ENCODE measurements around the gene DIP2B.

Gene DIP2B

GRCh38 chr12:50708631-50709030, 203.8 kb downstream of the DIP2B start:
- Histone ChIP-seq H3K4me2 (ENCODE audit: low read length) (no peak overlapping the region), H3K9ac (no peak overlapping the region), H2AFZ (no peak overlapping the region), H3K9me3 (ENCODE audit: control insufficient read depth, low read length) (no peaks in the 10 kb centered on the region), H3K79me2 (no peaks in the 10 kb centered on the region), H3K4me1 (peaks cover 6% of the 10 kb centered on the region), H3K4me3 (ENCODE audit: low read depth, low read length) (no peak overlapping the region), H3K27me3 (ENCODE audit: control insufficient read depth, insufficient read depth, low read length) (no peaks in the 10 kb centered on the region), H3K27ac (no peak overlapping the region), H3K36me3 (ENCODE audit: control insufficient read depth, insufficient read depth, low read length) (no peaks in the 10 kb centered on the region)
- TF ChIP-seq CTCF (IDR thresholded peaks at IDR 0.05) = no peak

GRCh38 chr12:50711121-50711520, 206.3 kb downstream of the DIP2B start:
- TF ChIP-seq CTCF (IDR thresholded peaks at IDR 0.05) = no peak
- no peaks in the 10 kb centered on the region for H3K9me3 ChIP-seq (ENCODE audit: control insufficient read depth, low read length)
- H3K27ac ChIP-seq = no peak overlapping the region
- H3K36me3 ChIP-seq (ENCODE audit: control insufficient read depth, insufficient read depth, low read length) = no peaks in the 10 kb centered on the region
- H3K4me2 ChIP-seq (ENCODE audit: low read length) = no peak overlapping the region
- no peaks in the 10 kb centered on the region for H3K79me2 ChIP-seq
- H3K4me3 ChIP-seq (ENCODE audit: low read depth, low read length) = no peak overlapping the region
- H3K9ac ChIP-seq = no peak overlapping the region
- no peaks in the 10 kb centered on the region for H3K27me3 ChIP-seq (ENCODE audit: control insufficient read depth, insufficient read depth, low read length)
- peaks cover 6% of the 10 kb centered on the region for H3K4me1 ChIP-seq
- no peak overlapping the region for H2AFZ ChIP-seq

GRCh38 chr12:50715174-50715573, 210.4 kb downstream of the DIP2B start:
- H3K36me3 ChIP-seq (ENCODE audit: control insufficient read depth, insufficient read depth, low read length) = no peaks in the 10 kb centered on the region

GRCh38 chr12:50718760-50719159, 214.0 kb downstream of the DIP2B start:
- Histone ChIP-seq H3K4me3 (ENCODE audit: low read depth, low read length) (no peak overlapping the region), H3K27me3 (ENCODE audit: control insufficient read depth, insufficient read depth, low read length) (no peaks in the 10 kb centered on the region), H3K9me3 (ENCODE audit: control insufficient read depth, low read length) (no peaks in the 10 kb centered on the region), H3K4me1 (no peaks in the 10 kb centered on the region), H3K36me3 (ENCODE audit: control insufficient read depth, insufficient read depth, low read length) (no peaks in the 10 kb centered on the region), H3K4me2 (ENCODE audit: low read length) (no peak overlapping the region), H3K9ac (no peak overlapping the region), H3K27ac (no peak overlapping the region), H3K79me2 (no peaks in the 10 kb centered on the region), H2AFZ (no peak overlapping the region)
- TF ChIP-seq CTCF (IDR thresholded peaks at IDR 0.05) = no peak

More at GRCh38 chr12:50715174-50715573, 210.4 kb downstream of the DIP2B start:
- Histone ChIP-seq H3K4me3 (ENCODE audit: low read depth, low read length) (no peak overlapping the region), H3K9me3 (ENCODE audit: control insufficient read depth, low read length) (no peaks in the 10 kb centered on the region), H3K27me3 (ENCODE audit: control insufficient read depth, insufficient read depth, low read length) (no peaks in the 10 kb centered on the region), H3K79me2 (no peaks in the 10 kb centered on the region), H2AFZ (no peak overlapping the region), H3K4me2 (ENCODE audit: low read length) (no peak overlapping the region), H3K27ac (no peak overlapping the region), H3K4me1 (no peaks in the 10 kb centered on the region), H3K9ac (no peak overlapping the region)
- TF ChIP-seq CTCF (IDR thresholded peaks at IDR 0.05) = no peak

- no peaks in the 10 kb centered on the region for H3K36me3 ChIP-seq (ENCODE audit: control insufficient read depth, insufficient read depth, low read length)
- no peak for TF ChIP-seq CTCF (IDR thresholded peaks at IDR 0.05)
Observed at GRCh38 chr12:50720085-50720484, 215.3 kb downstream of the DIP2B start.

More at GRCh38 chr12:50720085-50720484, 215.3 kb downstream of the DIP2B start:
- Histone ChIP-seq H3K4me3 (ENCODE audit: low read depth, low read length) (no peak overlapping the region), H2AFZ (no peak overlapping the region), H3K27ac (no peak overlapping the region), H3K4me1 (peaks cover 11% of the 10 kb centered on the region), H3K9ac (no peak overlapping the region), H3K4me2 (ENCODE audit: low read length) (no peak overlapping the region), H3K79me2 (no peaks in the 10 kb centered on the region), H3K27me3 (ENCODE audit: control insufficient read depth, insufficient read depth, low read length) (no peaks in the 10 kb centered on the region), H3K9me3 (ENCODE audit: control insufficient read depth, low read length) (no peaks in the 10 kb centered on the region)

All from parathyroid adenoma (tissue), 2 donors.